HG03060 (cell line): Measurements from ENCODE around the gene STK32B.
"Not testable (repeated sequence)": the region's sequence is repeated elsewhere in the genome, so short reads cannot be mapped to it uniquely, and the experiment has no call there.

Experiments used
- ATAC-seq: cut with Tn5 transposase; IDR thresholded peaks from one replicate; pipeline ENCODE4 v1.9.1; 2021; ENCODE audit warnings: low read depth, moderate number of reproducible peaks; ENCODE audit not compliant: unreplicated experiment

Gene STK32B

GRCh38 chr4:5066101-5066500, 14.8 kb downstream of the STK32B start:
- ATAC-seq: no peak

DNA sequence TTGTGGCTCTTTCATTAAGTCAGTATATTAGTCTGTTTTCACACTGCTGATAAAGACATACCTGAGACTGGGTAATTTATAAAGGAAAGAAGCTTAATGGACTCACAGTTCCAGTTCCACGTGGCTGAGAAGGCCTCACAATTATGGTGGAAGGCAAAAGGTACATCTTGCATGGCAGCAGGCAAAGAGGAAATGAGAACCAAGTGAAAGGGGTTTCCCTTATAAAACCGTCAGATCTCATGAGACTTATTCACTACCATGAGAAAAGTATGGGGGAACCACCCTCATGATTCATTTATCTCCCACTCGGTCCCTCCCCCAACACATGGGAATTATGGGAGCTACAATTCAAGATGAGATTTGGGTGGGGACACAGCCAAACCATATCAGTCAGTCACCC, 15.7 kb downstream of the STK32B start:
- not testable (repeated sequence) for ATAC-seq

DNA sequence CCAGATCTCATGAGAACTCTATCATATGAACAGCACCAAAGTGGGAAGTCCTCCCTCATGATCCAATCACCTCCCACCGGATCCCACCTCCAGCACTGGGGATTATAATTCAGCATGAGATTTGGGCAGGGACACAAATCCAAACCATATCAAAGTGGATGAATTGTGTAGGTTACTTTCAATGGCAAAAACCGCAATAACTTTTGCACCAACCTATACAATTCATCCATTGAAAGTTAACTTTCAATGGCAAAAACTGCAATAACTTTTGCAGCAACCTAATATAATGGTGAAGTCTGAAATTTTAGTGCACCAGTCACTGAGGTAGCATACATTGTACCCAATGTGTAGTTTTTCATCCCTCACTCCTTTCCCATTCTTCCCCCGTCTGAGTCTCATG, 16.6 kb downstream of the STK32B start:
- ATAC-seq: no peak

DNA sequence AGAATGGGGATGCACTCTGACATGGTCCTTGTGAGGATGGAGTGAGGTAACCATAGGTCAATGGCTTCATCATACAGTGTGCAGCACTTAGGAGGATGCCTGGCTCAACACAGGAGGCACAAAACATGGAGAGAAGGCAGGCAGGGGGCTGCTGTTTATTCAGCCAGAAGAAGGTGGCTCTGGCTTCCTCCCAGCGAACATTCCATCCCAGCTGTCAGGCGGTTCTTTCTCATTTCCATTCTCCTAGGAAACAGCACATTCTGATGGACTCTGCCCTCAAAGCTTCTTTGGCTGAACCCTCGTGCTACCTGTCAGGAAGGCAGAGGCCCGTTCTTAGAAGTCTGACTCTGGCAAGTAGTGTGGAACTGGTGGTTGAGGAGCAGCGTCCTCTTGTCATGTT, 18.6 kb downstream of the STK32B start:
- no peak for ATAC-seq

- no peak for ATAC-seq
Observed at GRCh38 chr4:5072948-5073347, 21.7 kb downstream of the STK32B start.

- no peak for ATAC-seq
Observed at GRCh38 chr4:5078009-5078408, 26.7 kb downstream of the STK32B start.

- no peak for ATAC-seq
Observed at GRCh38 chr4:5079581-5079980, 28.3 kb downstream of the STK32B start.

DNA sequence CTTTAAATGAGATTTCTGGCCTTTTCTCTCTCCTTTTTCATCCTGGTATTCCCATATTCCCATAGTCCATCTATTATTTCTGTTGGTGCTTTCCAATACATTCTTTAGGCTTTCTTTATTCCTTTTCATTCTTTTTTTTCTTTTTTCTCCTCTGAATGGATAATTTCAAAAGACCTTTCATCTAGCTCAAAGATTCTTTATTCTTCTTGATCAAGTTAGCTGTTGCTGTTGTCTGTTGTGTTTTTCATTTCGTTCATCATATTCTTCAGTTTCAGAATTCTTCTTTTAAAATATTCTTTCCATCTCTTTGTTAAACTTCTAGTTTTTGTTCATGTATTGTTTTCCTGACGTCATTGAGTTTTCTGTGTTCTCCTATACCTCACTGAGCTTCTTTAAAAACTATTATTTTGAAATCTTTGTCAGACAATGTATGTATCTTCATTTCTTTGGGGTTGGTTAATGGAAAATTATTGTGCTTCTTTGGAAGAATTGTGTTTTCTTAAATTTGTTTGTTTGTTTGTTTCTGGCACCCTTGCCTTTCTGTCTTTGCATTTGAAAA, 30.2 kb downstream of the STK32B start:
- no peak for ATAC-seq

DNA sequence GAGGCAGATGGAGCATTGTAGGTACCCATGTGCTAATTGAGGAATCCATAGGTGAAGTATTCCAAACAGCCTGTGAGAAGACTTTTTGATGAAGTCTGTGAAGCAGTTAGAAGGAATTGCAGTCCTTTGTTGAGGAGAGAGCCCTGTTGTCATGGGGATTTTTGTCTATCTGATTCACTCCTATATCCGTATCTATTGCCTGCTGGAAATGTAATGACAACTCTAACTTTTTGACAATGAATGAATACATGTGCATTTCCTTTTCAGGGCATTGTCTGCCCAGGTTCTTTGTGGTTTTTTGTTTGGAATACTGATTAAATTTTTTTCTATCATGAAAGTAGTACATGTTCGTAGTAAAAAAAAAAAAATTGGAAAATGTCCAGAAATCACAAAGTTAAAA, 31.1 kb downstream of the STK32B start:
- no peak for ATAC-seq

DNA sequence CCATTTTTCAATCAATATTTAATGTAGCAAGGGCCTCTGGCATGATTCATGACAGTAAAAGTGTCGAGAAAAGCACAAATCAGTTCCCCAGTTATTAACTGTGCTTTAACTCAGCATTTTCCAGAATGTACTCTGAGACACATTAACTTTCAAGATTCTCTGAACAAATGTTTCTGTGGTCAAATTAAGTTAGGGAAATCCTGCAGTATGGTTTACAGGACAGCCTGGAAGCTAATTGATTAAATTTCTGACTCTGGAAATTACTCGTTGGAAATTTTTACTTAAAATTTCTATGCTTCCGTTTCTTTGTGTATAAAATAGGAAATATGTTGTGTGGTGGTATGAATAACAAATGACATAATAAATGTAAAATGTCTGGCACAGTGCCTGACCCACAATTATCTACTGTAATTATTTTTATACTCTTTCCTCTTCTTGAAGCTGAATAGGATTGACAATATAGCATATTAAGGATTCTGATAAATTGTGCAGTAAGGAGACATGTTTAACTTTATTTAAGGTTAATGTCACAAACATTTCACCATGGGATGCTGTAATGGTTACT, 33.7 kb downstream of the STK32B start:
- ATAC-seq: no peak

- no peak for ATAC-seq
Observed at GRCh38 chr4:5086535-5086934, 35.3 kb downstream of the STK32B start.

- ATAC-seq: no peak
Observed at GRCh38 chr4:5096261-5096660, 45.0 kb downstream of the STK32B start.

- no peak for ATAC-seq
Observed at GRCh38 chr4:5098176-5098575, 46.9 kb downstream of the STK32B start.

DNA sequence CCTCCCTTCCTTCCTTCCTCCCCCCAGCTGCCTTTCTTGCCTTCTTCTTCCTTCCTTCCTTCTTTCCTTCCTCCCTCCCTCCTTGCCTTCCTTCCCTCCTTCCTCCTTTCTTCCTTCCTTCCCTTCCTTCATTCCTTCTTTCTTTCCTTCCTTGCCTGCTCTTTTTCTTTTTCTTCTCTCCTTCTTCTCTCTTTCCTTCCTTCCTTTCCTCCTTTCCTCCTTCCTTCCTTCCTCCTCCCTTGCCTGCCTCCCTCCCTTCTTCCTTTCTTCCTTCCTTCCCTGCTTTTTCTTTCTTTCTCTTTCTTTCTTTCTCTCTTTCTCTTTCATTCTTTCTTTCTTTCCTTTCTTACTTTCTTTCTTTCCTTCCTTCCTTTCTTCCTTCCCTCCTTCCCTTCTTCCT, 49.1 kb downstream of the STK32B start:
- ATAC-seq: no peak

DNA sequence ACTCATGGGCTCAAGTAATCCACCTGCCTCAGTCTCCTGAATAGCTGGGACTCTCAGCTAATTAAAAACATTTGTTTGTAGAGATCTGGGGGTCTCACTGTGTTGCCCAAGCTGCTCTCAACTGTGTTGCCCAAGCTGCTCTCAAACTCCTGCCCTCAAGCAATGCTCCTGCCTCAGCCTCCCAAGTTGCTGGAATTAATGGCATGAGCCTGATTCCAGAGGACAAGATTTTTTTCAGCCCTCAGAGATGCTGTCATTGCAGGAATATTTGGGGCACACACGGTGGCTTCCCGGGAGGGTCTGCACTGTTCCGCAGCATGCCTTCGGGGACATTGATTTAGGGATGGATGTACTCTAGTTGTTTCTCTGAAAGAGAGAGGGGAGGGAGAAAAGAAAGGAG, 49.7 kb downstream of the STK32B start:
- ATAC-seq: no peak

GRCh38 chr4:5101571-5101970, 50.3 kb downstream of the STK32B start:
- no peak for ATAC-seq

DNA sequence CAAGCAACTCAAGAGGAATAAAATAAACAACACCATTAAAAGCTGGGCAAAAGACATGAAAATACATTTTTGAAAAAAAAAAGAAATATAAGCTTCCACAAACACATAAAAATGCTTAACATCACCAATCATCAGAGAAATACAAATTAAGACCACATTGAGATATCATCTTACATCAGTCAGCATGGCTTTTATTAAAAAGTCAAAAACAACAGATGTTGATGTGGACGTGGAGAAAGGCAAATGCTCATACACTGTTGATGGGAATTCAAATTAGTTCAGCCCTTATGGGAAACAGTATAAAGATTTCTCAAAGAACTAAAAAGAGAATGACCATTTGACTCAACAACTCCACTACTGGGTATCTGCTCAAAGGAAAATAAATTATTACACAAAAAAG, 59.6 kb downstream of the STK32B start:
- ATAC-seq: no peak

GRCh38 chr4:5112333-5113095, 61.2 kb downstream of the STK32B start:
- ATAC-seq: no peak

GRCh38 chr4:5114950-5115349, 63.7 kb downstream of the STK32B start:
- ATAC-seq: no peak

GRCh38 chr4:5118091-5118786, 67.0 kb downstream of the STK32B start:
- no peak for ATAC-seq

- no peak for ATAC-seq
Observed at GRCh38 chr4:5118994-5119835, 67.9 kb downstream of the STK32B start.
